ENCODE results near the gene MBTD1. TPM values are rescaled to one million over a fixed set of nuclear protein-coding genes. Genes with fewer than 3 reads are reported as not detected.
A peak's percentile ranks its signal among the peaks of the same experiment; 100 is the strongest.

The MBTD1 gene
- total and polyA plus RNA-seq, 2 of the 8 experiments (the other 6 are each of a cell fraction or from before 2014, with no cell fraction given), result 20.3 to 51.4 TPM

DNA sequence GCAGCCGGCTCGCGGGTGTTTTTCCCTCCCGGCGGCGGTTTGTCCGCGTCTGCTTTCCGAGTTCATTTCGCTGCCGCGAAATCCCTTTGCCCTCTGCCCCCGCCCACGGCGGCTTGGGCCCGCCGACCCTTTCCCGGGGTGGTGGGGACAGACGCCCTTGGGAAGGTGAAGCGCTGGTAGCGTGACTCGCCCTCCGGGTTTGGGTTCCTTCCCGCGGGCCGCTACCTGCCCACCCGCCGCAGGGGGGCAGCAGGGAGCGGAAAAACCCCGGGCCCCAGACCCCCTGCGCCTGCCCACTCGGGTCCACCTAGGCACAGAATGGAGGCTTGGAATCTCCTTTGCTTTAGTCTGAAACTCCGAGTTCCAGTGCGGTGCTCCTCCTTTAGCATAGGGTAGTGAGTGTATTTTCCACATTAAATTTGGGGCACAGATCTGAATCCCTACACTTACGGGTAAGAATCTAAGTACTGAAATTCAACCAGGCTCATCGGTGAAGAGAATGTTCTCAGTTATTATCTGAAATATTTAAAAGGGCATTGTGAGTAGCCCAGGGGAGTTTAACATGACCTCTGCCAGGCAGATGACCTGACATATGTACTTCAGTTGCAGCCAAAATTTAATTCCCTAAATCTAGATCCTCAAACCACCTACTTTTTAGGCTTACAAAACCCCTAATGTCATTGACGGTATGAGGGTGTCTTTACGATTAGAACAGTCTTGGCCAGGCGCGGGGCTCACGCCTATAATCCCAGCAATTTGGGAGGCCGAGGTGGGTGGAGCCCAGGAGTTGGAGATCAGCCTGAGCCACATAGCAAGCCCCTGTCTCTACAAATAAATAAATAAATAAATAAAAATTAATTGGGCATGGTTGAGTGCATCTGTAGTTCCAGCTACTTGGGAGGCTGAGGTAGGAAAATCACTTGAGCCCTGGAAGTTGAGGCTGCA lies 92.6 kb downstream of the MBTD1 start (continued):
- TF ChIP-seq BRCA1 (IDR thresholded peaks at IDR 0.05; ENCODE audit: low read depth, low read length) (no peak), SUZ12 (IDR thresholded peaks at IDR 0.05; ENCODE audit: low read length) (no peak), RAD21 (IDR thresholded peaks at IDR 0.05 in 1 of 2, conservative IDR thresholded peaks at IDR 0.05 in 1 of 2; ENCODE audit: low read depth in 2 of 2, low read length in 2 of 2) (peak; percentile 6 to 27; a peak in 1 of 4 replicates), SP1 (IDR thresholded peaks at IDR 0.05; ENCODE audit: low read depth, low read length) (no peak), KDM4A (IDR thresholded peaks at IDR 0.05; ENCODE audit: low read depth, low read length, severe bottlenecking) (peak; percentile 25), SIRT6 (IDR thresholded peaks at IDR 0.05; ENCODE audit: low read length) (no peak), HDAC2 (IDR thresholded peaks at IDR 0.05; ENCODE audit: borderline replicate concordance in 1 of 2, low read depth in 2 of 2, low read length in 2 of 2) (peak in 1 of 2 experiments; percentile 82; a peak in 1 of 4 replicates), EZH2 (IDR thresholded peaks at IDR 0.05; ENCODE audit: low read depth, low read length, severe bottlenecking) (no peak), PHF8 (conservative IDR thresholded peaks at IDR 0.05; ENCODE audit: low read depth, low read length) (peak; percentile 2; the same call in 1 of the 2 replicates), JUND (IDR thresholded peaks at IDR 0.05; ENCODE audit: low read length) (no peak), TAF1 (IDR thresholded peaks at IDR 0.05; ENCODE audit: low read depth, low read length) (0 out of 2 replicates have a peak, but pooled peaks have one; percentile 34), HDAC6 (IDR thresholded peaks at IDR 0.05; ENCODE audit: low read depth, low read length) (no peak), SIN3A (conservative IDR thresholded peaks at IDR 0.05 in 1 of 2, IDR thresholded peaks at IDR 0.05 in 1 of 2; ENCODE audit: low read depth in 1 of 2, low read length in 2 of 2) (0 out of 4 replicates have a peak, but pooled peaks of 1 of the 2 experiments have one; percentile 34), CHD2 (IDR thresholded peaks at IDR 0.05; ENCODE audit: low read length) (no peak), ASH2L (IDR thresholded peaks at IDR 0.05; ENCODE audit: low read length) (peak; percentile 38)
- TF ChIP-seq, protein P1, sequence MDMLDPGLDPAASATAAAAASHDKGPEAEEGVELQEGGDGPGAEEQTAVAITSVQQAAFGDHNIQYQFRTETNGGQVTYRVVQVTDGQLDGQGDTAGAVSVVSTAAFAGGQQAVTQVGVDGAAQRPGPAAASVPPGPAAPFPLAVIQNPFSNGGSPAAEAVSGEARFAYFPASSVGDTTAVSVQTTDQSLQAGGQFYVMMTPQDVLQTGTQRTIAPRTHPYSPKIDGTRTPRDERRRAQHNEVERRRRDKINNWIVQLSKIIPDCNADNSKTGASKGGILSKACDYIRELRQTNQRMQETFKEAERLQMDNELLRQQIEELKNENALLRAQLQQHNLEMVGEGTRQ (IDR thresholded peaks at IDR 0.05; ENCODE audit: low read length), result no peak
